SH-SY5Y (cell line): ENCODE measurements around the gene MYRIP.

Experiments used
- GATA2 ChIP-seq: IDR thresholded peaks from 2 replicates; pipeline ENCODE4 v1.6.1; 2011; ENCODE audit warnings: mild to moderate bottlenecking, low read depth, low read length
- GATA3 ChIP-seq: IDR thresholded peaks from 2 replicates; pipeline ENCODE4 v1.6.1; 2011; ENCODE audit warnings: low read depth, mild to moderate bottlenecking, low read length, moderate library complexity

DNA sequence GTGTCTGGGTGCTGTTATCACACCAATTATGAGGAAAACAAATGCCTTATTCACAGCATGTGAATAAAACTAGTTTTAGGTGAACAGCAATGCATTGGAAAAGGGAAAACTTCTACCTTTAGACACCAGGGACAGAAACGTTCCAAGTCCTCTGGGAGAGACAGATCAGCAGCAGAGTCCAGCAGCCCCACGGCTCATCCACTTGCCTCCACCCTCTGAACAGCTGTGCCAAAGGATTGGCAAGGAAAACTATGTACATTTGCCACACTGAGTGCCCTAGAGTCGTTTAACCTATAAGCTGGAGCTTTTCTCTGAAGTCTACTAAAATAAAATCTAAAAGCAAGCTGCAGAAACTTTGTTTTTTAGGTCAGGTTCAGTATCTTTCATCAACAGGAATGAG is 392.4 kb downstream of the MYRIP start:
- TF ChIP-seq GATA3 (no peak), GATA2 (no peak)
